Measurements from ENCODE around the gene HAUS6.

Gene HAUS6

GRCh38 chr9:19145881-19146280 lies 43.2 kb upstream of the HAUS6 start:
- DNase-seq (ENCODE audit: low read depth): no peak

GRCh38 chr9:19140259-19140658 lies 37.6 kb upstream of the HAUS6 start:
- no peak for TF ChIP-seq CTCF (IDR thresholded peaks at IDR 0.05; ENCODE audit: low read depth, low read length, missing control alignments)
- DNase-seq (ENCODE audit: low read depth): no peak
- H3K4me3 ChIP-seq (ENCODE audit: low read depth, low read length): no peak overlapping the region

More at GRCh38 chr9:19145881-19146280, 43.2 kb upstream of the HAUS6 start:
- TF ChIP-seq CTCF (IDR thresholded peaks at IDR 0.05; ENCODE audit: low read depth, low read length, missing control alignments): no peak
- H3K4me3 ChIP-seq (ENCODE audit: low read depth, low read length): no peak overlapping the region

GRCh38 chr9:19138084-19138483 lies 35.4 kb upstream of the HAUS6 start:
- DNase-seq (ENCODE audit: low read depth): no peak
- H3K4me3 ChIP-seq (ENCODE audit: low read depth, low read length): no peak overlapping the region
- TF ChIP-seq CTCF (IDR thresholded peaks at IDR 0.05; ENCODE audit: low read depth, low read length, missing control alignments): no peak

GRCh38 chr9:19137282-19137681 lies 34.6 kb upstream of the HAUS6 start:
- TF ChIP-seq CTCF (IDR thresholded peaks at IDR 0.05; ENCODE audit: low read depth, low read length, missing control alignments): no peak
- no peak for DNase-seq (ENCODE audit: low read depth)
- no peak overlapping the region for H3K4me3 ChIP-seq (ENCODE audit: low read depth, low read length)

GRCh38 chr9:19136129-19136528 lies 33.4 kb upstream of the HAUS6 start:
- no peak for TF ChIP-seq CTCF (IDR thresholded peaks at IDR 0.05; ENCODE audit: low read depth, low read length, missing control alignments)
- DNase-seq (ENCODE audit: low read depth): no peak
- H3K4me3 ChIP-seq (ENCODE audit: low read depth, low read length): no peak overlapping the region

GRCh38 chr9:19133549-19134345 lies 31.0 kb upstream of the HAUS6 start:
- DNase-seq (ENCODE audit: low read depth): no peak
- H3K4me3 ChIP-seq (ENCODE audit: low read depth, low read length): no peak overlapping the region
- no peak for TF ChIP-seq CTCF (IDR thresholded peaks at IDR 0.05; ENCODE audit: low read depth, low read length, missing control alignments)

- H3K4me3 ChIP-seq (ENCODE audit: low read depth, low read length): no peak overlapping the region
- DNase-seq (ENCODE audit: low read depth): no peak
- no peak for TF ChIP-seq CTCF (IDR thresholded peaks at IDR 0.05; ENCODE audit: low read depth, low read length, missing control alignments)
Measured at GRCh38 chr9:19130436-19130835, 27.7 kb upstream of the HAUS6 start.

Data from GM12864 (cell line).